GM15510 (cell line): Measurements from ENCODE around the gene CYBRD1.
A peak's percentile ranks its signal among the peaks of the same experiment; 100 is the strongest.

Experiments
- POLR2A ChIP-seq: IDR thresholded peaks from 3 replicates; pipeline ENCODE4 v1.6.1; 2011; ENCODE audit warnings: borderline replicate concordance; ENCODE audit not compliant: insufficient read length; ENCODE audit errors: extremely low read depth

CYBRD1 gene

GRCh38 chr2:171509945-171510731 is 12.1 kb upstream of the CYBRD1 start:
- TF ChIP-seq POLR2A: no peak

- no peak for TF ChIP-seq POLR2A
Observed at GRCh38 chr2:171512014-171512413, 10.3 kb upstream of the CYBRD1 start.

- TF ChIP-seq POLR2A: no peak
Observed at GRCh38 chr2:171512683-171513195, 9.5 kb upstream of the CYBRD1 start.

GRCh38 chr2:171513719-171514160 is 8.5 kb upstream of the CYBRD1 start:
- TF ChIP-seq POLR2A: no peak

- TF ChIP-seq POLR2A: no peak
Observed at GRCh38 chr2:171514908-171515582, 7.2 kb upstream of the CYBRD1 start.

- no peak for TF ChIP-seq POLR2A
Observed at GRCh38 chr2:171515672-171516298, 6.5 kb upstream of the CYBRD1 start.

GRCh38 chr2:171516793-171517192 is 5.5 kb upstream of the CYBRD1 start:
- TF ChIP-seq POLR2A: no peak

- no peak for TF ChIP-seq POLR2A
Observed at GRCh38 chr2:171520471-171520870, 1.8 kb upstream of the CYBRD1 start.

- TF ChIP-seq POLR2A: no peak
Observed at GRCh38 chr2:171521361-171522051, 768 bp upstream of the CYBRD1 start.

GRCh38 chr2:171522788-171523087 is 464 bp downstream of the CYBRD1 start:
- no peak for TF ChIP-seq POLR2A

GRCh38 chr2:171523088-171524017 is 1.1 kb downstream of the CYBRD1 start:
- TF ChIP-seq POLR2A: peak; percentile 28

GRCh38 chr2:171524018-171524401 is 1.7 kb downstream of the CYBRD1 start:
- no peak for TF ChIP-seq POLR2A

- no peak for TF ChIP-seq POLR2A
Observed at GRCh38 chr2:171529914-171530313, 7.6 kb downstream of the CYBRD1 start.

GRCh38 chr2:171530378-171530777 is 8.1 kb downstream of the CYBRD1 start:
- TF ChIP-seq POLR2A: no peak
